ENCODE data around the gene POU6F1. TPM values are rescaled to one million over a fixed set of nuclear protein-coding genes. Genes with fewer than 3 reads are reported as not detected.
"Not testable (repeated sequence)": the region's sequence is repeated elsewhere in the genome, so short reads cannot be mapped to it uniquely, and the experiment has no call there.

Gene POU6F1
- total and polyA plus RNA-seq, 2 experiments from 2014 or later, result 1.8 to 3.0 TPM

DNA sequence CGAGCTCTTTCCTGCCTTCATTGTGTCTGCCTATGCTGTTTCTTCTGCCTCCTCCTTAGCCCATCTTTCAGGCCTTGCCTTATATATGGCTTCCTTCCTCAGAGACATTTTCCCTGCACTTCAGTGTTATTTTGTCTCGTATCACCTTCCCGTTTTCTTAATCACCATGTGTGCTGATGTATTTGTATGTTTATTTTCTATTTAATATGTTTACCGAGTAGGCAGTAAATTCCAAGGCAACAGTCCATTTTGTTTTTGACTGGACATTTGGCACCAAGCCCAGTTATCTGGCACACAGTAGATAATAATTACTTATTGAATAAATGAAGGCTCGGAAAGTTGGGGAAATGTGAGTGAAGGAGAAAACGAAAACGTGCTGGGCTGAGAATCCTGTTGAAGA lies 4.6 kb upstream of the POU6F1 start:
- H3K4me2 ChIP-seq (ENCODE audit: unreplicated experiment), result no peak overlapping the region
- no peak overlapping the region for H3K9ac ChIP-seq
- no peak overlapping the region for H3K27ac ChIP-seq
- H3F3A ChIP-seq (ENCODE audit: insufficient read depth), result no peaks in the 10 kb centered on the region
- H3K27me3 ChIP-seq (replicated peaks; ENCODE audit: insufficient read depth), result no peaks in the 10 kb centered on the region
- DNase-seq, result no peak
- 0 out of 2 replicates have a peak, but pooled peaks cover 5% of the 10 kb centered on the region for H3K4me1 ChIP-seq (ENCODE audit: insufficient read depth)
- H3K9me2 ChIP-seq (ENCODE audit: insufficient read depth), result no peaks in the 10 kb centered on the region
- H3K9me3 ChIP-seq (ENCODE audit: low read depth), result no peaks in the 10 kb centered on the region
- no peaks in the 10 kb centered on the region for H3K79me2 ChIP-seq (ENCODE audit: insufficient read depth)
- in situ Hi-C loops (cut with MboI), result no loop called here
- H3K4me3 ChIP-seq, result no peak overlapping the region
- H4K20me1 ChIP-seq (ENCODE audit: insufficient read depth), result no peaks in the 10 kb centered on the region
- 68 to 76% methylated on average over 7 of the region's 7 CpGs for WGBS, 2 experiments (ENCODE audit: low coverage in 1 of 2, low lambda C conversion rate in 2 of 2, missing lambda C conversion rate in 2 of 2)
- H3K36me3 ChIP-seq (ENCODE audit: low read depth), result no peaks in the 10 kb centered on the region
- no peak overlapping the region for H2AFZ ChIP-seq
- TF ChIP-seq EZH2phosphoT487 (IDR thresholded peaks at IDR 0.05; ENCODE audit: insufficient read depth, low read depth) (no peak), EZH2 (IDR thresholded peaks at IDR 0.05; ENCODE audit: insufficient read depth, poor library complexity, severe bottlenecking) (no peak)

- WGBS, 2 experiments (ENCODE audit: low coverage in 1 of 2, low lambda C conversion rate in 2 of 2, missing lambda C conversion rate in 2 of 2), result 89 to 91% methylated on average over 12 of the region's 12 CpGs
- in situ Hi-C loops (cut with MboI), result not testable (repeated sequence)
These were observed 2.0 kb upstream of the POU6F1 start for GRCh38 chr12:51219857-51220256.

DNA sequence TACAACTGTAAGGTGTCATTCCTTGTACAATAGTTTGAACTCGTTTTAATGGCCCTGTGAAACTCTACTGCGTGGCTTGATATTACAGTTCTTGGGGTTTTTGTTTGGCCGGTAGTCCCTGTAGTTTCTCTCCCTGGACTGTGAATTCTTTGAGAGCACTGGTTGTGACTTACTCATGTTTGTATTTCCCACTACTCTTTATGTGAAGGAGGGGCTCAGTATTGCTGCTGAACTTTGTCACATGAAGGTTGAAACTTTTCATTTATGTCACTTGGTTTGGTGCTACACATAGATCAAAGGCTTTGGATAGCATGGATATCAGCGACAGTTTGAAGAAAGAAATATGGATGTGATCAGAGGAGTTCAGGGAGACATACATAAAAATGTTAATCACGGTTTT lies 1.5 kb upstream of the POU6F1 start:
- no peak overlapping the region for H3K4me2 ChIP-seq (ENCODE audit: unreplicated experiment)
- in situ Hi-C loops (cut with MboI), result no loop called here
- TF ChIP-seq EZH2phosphoT487 (IDR thresholded peaks at IDR 0.05; ENCODE audit: insufficient read depth, low read depth) (no peak), EZH2 (IDR thresholded peaks at IDR 0.05; ENCODE audit: insufficient read depth, poor library complexity, severe bottlenecking) (no peak)
- 0 out of 2 replicates have a peak, but pooled peaks cover 5% of the 10 kb centered on the region for H3K4me1 ChIP-seq (ENCODE audit: insufficient read depth)
- H3F3A ChIP-seq (ENCODE audit: insufficient read depth), result peaks cover 8% of the 10 kb centered on the region
- no peak overlapping the region for H2AFZ ChIP-seq
- H4K20me1 ChIP-seq (ENCODE audit: insufficient read depth), result no peaks in the 10 kb centered on the region
- H3K9ac ChIP-seq, result no peak overlapping the region
- H3K79me2 ChIP-seq (ENCODE audit: insufficient read depth), result no peaks in the 10 kb centered on the region
- no peaks in the 10 kb centered on the region for H3K9me2 ChIP-seq (ENCODE audit: insufficient read depth)
- no peak overlapping the region for H3K27ac ChIP-seq
- H3K4me3 ChIP-seq, result no peak overlapping the region
- H3K9me3 ChIP-seq (ENCODE audit: low read depth), result no peaks in the 10 kb centered on the region
- no peaks in the 10 kb centered on the region for H3K36me3 ChIP-seq (ENCODE audit: low read depth)
- WGBS, 2 experiments (ENCODE audit: low coverage in 1 of 2, low lambda C conversion rate in 2 of 2, missing lambda C conversion rate in 2 of 2), result 90 to 91% methylated on average over 5 of the region's 5 CpGs
- DNase-seq, result no peak
- no peaks in the 10 kb centered on the region for H3K27me3 ChIP-seq (replicated peaks; ENCODE audit: insufficient read depth)

More at GRCh38 chr12:51219857-51220256, 2.0 kb upstream of the POU6F1 start:
- H2AFZ ChIP-seq; H3K36me3 ChIP-seq (ENCODE audit: low read depth); H3F3A ChIP-seq (ENCODE audit: insufficient read depth); H3K4me1 ChIP-seq (ENCODE audit: insufficient read depth); DNase-seq; H3K27me3 ChIP-seq (replicated peaks; ENCODE audit: insufficient read depth); H4K20me1 ChIP-seq (ENCODE audit: insufficient read depth); H3K9me2 ChIP-seq (ENCODE audit: insufficient read depth); H3K27ac ChIP-seq; H3K79me2 ChIP-seq (ENCODE audit: insufficient read depth); H3K4me2 ChIP-seq (ENCODE audit: unreplicated experiment); H3K4me3 ChIP-seq; H3K9ac ChIP-seq; H3K9me3 ChIP-seq (ENCODE audit: low read depth): not testable (repeated sequence)

GRCh38 chr12:51218607-51219161 lies 822 bp upstream of the POU6F1 start:
- no peak for DNase-seq
- Histone ChIP-seq H3K36me3 (ENCODE audit: low read depth) (no peaks in the 10 kb centered on the region), H3K4me1 (ENCODE audit: insufficient read depth) (0 out of 2 replicates have a peak, but pooled peaks cover 5% of the 10 kb centered on the region), H3K27ac (peak overlapping the region; percentile 28), H3K27me3 (replicated peaks; ENCODE audit: insufficient read depth) (no peaks in the 10 kb centered on the region), H3K79me2 (ENCODE audit: insufficient read depth) (no peaks in the 10 kb centered on the region), H3K9me3 (ENCODE audit: low read depth) (no peaks in the 10 kb centered on the region), H4K20me1 (ENCODE audit: insufficient read depth) (no peaks in the 10 kb centered on the region), H3K4me3 (peak overlapping the region; percentile 92), H3F3A (ENCODE audit: insufficient read depth) (peaks cover 8% of the 10 kb centered on the region), H3K9ac (peak overlapping the region; percentile 89), H3K9me2 (ENCODE audit: insufficient read depth) (no peaks in the 10 kb centered on the region), H3K4me2 (ENCODE audit: unreplicated experiment) (peak overlapping the region; percentile 92), H2AFZ (peak overlapping the region; percentile 99)
- TF ChIP-seq EZH2 (IDR thresholded peaks at IDR 0.05; ENCODE audit: insufficient read depth, poor library complexity, severe bottlenecking) (no peak), EZH2phosphoT487 (IDR thresholded peaks at IDR 0.05; ENCODE audit: insufficient read depth, low read depth) (no peak)
- WGBS, 2 experiments (ENCODE audit: low coverage in 1 of 2, low lambda C conversion rate in 2 of 2, missing lambda C conversion rate in 2 of 2), result 67 to 68% methylated on average over 10 of the region's 10 CpGs
- in situ Hi-C loops (cut with MboI), result no loop called here

Measured in GM23248 (cell line).